HG03571 (cell line): ENCODE measurements around the gene HSPA12A.

Source experiments
- ATAC-seq: cut with Tn5 transposase; IDR thresholded peaks from one replicate; pipeline ENCODE4 v1.9.1; 2021; ENCODE audit not compliant: unreplicated experiment

The HSPA12A gene

GRCh38 chr10:116744163-116744753 lies 1.9 kb upstream of the HSPA12A start:
- ATAC-seq = no peak

DNA sequence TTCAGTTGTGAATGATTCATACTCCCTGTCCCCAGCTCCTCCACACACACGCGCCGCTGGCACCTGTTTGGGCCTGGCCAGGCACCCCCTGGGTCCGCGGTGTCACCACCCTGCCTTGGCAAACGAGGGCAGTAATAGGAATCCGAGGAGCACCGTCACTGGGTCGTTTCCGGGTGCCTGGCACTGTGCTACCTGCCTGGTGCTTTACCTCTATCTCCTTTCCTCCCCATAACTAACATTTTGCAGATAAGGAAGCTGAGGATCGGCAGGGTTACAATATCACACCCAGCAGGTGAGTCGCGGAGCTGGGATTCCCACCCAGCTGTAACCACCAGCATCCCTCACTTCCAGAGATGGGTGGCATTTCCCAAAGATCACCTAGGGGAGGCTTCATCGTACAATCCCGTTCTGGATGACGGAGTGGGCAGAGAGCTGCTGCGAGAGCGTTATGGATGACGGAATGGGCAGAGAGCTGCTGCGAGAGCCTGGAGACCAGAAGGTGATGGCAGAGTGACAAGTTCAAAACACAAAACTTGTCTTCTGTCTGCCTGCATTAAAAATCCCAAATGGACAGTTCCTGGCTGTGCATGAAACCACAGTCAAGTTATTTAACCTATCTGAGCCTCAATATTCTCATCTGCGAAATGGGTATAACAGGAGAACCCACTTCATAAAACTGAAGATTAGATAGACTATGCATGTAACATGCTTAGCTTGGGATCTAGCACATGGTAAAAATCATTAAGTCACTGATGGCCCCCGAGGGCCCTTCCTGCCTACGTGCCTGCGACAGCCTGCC lies 1.1 kb upstream of the HSPA12A start:
- ATAC-seq = no peak

DNA sequence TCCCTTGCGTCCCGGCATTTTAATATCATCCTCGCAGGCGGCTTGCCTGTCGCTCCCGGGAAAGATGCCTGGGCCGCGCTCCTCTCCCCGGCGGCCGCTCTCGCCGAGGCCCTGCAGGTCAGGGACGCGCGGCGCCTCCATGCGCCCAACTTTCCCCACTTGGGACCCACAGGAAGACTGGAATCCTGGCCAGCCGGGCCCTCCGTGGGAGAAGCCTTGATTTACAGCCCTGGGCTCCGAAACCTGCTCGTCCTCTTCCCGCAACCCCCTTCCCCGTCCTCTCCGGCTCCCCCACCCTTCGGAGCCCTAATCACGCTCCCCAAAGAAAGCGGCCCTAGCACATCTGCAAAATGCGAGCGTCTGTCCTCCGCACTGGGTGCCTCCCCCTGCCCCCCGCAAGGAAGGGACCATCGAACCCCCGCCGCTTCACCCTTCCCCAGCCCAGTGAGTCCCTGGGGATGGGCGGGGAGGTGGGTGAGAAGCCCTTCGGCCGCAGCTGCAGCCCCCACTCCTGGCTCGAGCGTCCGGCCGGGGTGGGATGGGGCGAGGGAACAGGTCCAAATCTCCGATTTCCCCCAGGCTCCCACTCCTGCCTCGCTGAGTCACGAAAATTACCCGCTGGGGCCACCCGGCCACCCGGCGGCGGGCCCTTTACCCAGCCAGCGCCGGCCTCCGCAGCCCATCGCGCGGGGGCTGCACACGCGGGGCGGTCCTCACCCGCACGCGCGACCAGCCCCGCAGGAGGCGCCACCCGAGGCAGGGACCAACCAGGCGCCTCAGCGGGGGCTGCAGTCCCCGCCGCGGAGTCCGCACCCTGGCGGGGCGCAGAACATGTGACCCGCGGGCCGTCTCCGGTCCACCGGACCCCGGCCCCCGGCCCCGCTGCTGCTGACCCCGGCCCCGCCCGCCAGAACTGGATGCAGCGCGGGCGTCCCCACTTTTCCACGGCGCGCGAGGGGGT lies 695 bp downstream of the HSPA12A start:
- peak; percentile 1 for ATAC-seq

DNA sequence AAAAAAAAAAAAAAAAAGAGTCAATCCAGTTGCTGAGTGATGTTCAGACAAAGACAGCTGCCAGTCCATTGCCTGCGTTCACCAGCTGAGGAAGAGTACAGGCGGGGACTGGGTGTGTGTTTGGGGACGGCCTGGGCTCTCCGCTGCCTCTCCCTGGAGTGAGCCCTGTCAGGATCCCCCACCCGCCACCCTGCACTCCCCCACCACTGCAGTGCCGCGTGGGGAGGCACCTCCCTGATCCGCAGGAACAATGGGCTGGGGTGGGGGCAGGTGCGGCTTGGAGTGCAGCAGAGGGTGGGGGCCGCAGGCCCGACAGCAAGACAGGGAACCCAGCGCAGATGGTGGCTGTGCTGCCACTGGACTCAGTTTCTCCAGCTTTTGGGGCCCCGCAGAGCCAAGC lies 1.4 kb downstream of the HSPA12A start:
- no peak for ATAC-seq

DNA sequence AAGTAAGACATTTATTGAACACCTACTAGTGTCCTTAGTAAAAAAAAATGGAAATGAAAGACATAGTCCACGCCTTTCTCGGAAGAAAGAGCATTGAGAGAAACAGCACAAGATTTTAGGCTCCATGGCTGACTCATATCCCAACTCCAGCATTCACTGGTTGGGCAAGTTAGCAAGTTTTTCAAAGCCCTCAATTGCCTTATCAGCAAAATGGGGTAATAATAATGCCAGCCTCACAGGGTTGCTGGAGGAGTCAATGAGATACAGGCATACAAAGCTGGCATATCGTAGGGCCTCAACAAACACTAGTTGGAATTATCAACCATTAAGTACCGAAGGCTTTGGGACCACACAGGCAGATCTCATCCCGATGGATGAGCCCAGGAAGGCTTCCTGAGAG lies 4.0 kb downstream of the HSPA12A start:
- ATAC-seq = no peak

GRCh38 chr10:116737627-116738327 lies 4.6 kb downstream of the HSPA12A start:
- ATAC-seq = no peak

DNA sequence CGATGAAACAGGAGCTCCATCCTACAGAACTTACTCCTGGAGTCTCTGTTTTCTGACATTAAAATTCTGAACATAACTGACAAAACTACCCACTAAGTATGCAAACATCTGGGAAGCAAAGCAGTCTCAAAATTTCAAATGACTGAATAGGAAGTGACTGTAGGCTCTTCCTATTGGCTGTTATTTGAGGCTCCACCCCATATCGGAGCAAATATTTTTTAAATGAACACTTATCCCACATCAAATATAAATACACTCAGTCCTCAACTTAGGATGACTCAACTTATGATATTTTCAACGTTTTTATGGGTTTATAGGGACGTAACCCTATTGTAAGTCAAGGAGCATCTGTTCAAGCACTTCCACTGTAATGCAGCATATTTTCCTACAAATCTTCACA lies 8.8 kb downstream of the HSPA12A start:
- no peak for ATAC-seq

DNA sequence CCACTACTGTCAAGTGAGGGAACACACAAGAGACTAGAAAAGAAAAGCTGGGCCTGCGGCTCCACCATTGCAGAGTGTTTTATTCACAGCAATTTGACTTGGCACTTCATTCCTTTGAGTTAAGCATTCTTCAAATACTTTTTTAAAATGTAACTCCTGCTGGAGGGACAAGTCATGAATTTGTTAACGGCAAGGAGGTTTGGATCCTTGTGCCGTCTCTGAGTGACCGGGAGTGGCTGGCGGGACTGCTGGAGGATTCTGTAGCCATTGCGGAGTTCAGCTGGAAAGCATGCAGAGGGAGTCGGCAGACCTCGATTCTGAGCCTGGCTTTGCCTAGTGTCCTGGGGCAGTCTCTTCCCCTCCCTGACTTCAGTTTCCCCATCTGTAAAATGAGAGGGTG lies 9.8 kb downstream of the HSPA12A start:
- ATAC-seq = no peak

GRCh38 chr10:116730464-116731260 lies 11.7 kb downstream of the HSPA12A start:
- ATAC-seq = no peak

GRCh38 chr10:116729243-116729642 lies 13.1 kb downstream of the HSPA12A start:
- no peak for ATAC-seq

DNA sequence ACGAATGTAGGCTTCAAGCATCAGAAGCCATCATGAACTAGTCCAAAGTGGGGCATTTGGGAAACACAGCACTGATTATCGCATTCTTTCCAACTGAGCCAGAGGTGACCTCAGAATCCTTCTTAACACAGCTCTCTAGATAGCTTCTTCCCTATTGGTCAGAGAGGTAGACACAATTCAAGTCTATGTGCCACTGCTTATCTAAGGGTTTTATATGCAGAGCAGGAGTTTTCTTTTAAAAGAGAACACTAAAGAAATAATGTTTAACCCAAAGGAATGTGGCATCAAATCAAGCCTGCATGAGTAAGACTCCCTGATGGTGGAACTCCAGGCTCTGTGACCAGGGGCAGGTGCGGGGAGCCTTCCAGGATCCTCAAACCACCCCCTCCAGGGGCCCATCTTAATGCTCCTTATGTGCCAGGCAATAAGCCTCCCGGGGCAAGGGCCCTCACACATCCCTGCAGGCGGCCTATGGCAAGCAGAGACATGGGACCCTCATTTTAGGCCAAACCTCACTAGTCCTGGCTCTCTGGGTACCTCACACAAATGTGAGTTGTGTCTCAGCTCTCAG lies 13.8 kb downstream of the HSPA12A start:
- ATAC-seq = no peak

DNA sequence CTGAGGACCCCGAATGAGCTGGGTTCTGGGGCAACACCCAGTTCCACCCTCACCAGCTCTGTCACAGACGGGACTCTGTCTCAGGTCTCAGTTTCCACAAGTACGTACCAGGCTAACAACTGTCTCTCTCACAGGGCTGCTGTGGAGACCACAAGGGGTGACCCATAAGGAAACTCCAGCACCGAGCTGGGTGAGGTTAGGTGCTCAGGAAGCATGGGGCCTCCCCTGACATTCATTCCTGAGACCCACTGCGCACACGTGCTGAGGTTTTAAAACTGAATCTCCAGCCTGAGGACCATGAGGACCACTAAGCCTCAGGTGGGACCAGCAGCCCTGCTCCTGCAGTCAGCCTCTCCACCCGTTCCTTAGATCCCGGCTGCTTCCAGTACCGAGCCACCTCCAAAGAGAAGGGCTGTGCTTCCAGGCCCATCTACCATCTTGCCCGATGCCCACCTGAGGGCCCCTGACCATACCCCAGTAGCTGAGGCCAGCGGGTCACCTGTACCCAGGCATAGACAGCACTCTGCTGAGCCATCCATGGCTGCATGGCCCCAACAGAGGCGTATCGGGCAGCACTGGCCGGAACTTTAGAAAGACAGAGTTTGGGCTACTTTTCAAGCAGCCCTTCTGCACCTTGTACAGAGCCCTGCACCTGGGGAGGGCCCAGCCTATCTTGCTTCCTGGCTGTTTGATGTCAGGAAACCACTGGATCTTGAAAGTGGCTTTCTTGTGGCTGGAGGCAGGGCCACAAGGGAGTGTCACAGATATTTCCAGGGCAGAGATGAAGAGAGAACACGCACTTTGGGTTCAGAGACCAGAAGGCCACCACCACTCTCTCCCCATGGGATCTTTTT lies 18.7 kb downstream of the HSPA12A start:
- no peak for ATAC-seq

DNA sequence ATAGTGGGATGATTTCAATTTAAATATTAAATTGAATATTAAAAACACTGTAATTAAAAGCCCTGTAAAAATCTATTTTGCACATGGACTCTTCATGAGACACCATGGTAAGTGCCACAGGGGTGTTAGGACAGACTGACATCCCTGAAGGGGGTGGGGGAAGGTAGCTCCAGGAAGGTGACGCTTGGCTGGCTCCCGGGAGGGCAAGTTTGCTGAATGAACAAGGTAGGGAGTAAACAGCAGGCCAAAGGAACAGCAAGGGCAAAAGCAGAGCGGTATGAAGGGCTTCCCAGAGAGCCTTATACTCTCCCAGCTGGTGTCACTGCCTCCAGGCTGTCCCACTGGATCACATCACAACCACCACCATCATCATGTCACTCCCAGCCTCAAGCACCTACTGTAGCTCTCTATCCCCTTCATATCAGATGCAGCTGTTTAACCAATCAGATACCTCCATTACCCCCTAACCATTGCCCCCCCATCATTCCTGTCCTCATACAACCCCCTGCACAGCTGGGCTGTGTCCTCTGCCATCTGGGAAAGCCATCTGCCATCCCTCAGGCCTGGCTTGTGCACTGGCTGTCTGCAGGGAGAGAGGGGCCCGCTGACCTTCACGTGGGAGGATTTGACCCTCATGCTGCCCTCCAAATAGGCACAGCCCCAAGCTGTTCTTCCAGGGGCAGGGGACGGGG lies 19.5 kb downstream of the HSPA12A start:
- no peak for ATAC-seq

DNA sequence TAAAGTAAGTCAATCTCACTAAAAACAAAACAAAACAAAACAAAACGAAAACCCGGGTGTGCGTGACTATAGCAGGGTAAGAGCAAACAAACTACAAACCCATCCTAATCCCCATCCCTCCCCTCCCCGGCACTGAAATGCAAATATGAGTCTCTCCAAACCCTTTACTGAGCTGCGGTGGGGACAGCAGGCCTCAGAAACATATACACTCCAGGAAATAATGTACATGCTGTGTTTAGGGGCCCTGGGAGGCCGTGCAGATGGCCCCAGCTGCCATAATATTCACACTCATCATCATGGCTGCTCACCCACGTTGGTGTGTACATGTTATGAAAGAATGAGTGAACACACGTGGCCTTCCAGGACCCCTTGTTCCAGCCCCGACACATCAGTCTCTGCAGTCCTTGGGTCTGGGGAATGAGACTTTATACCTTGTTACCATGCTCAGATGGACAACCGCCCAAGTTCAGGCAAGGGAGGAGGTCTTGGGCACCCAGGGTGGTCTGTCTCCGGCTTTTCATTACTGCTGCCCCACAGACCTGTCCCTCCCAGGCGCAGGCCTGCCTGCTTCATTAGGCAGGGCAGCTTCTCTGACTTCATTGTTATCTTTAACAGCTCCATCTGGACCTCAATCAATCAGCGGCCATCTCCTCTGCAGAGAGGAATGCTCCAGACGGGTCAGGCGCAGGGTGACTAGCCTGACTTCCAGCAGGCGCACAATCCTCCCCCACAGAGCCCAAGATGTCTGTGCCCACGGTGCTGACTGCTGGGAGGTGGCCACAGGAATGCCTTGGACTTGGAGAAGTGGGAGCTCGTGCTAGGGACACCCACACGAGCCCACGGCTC lies 20.6 kb downstream of the HSPA12A start:
- ATAC-seq = no peak

DNA sequence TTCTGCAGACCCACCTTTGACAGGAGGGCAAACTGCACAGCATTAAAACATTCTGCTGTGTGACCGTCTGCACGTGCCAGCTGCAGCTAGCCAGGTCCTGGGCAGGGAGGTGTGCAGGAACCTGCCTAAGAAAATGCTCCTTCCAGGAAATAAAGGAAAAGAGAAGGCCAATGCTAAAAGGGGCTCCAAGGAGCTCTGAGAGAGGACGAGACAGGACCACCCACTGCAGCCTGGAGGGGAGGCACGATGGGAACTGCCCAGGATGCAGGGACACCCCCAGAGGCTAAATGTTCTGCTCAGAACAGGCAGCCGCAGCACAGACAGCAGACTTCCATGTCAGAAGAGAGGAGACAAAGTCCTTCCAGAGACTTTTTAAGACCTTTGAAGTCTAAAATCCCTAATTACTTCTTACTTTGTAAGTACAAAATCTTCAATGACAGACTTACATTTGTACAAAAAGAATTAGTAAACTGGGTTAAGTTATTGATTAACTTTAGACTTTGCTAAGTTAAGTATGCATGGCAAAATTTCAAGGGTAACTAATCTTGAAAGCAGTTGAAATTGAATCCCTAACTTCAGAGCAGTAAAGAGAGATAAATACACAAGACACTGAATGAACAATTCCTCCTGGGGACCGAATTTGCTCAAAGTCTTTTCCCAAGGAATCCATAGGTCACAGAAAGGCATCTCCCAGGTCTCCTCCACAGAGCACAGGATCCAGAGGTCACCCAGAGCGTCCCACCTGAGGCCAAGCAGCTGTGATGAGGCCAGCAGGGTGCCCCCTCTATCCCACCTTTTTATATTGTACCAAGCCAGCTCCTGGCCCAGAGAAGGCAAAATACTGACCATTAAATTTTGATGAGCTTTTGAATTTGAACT lies 21.5 kb downstream of the HSPA12A start:
- no peak for ATAC-seq

- ATAC-seq = no peak
Measured at GRCh38 chr10:116720241-116720643, 22.1 kb downstream of the HSPA12A start.
